SU-DHL-6 (cell line): Measurements from ENCODE around the gene ABCB11.

Experiments used
- H2AFZ ChIP-seq: fragments of 200-600 bp; sonication (generic); 2 replicates; pipeline ENCODE4 v1.6.1; 2014; ENCODE audit warnings: low read depth, mild to moderate bottlenecking, moderate library complexity, mixed read lengths, antibody characterized with exemption, low read length; ENCODE audit not compliant: severe bottlenecking
- H3F3A ChIP-seq: fragments of 200-600 bp; shearing (Covaris generic); 2 replicates; pipeline ENCODE4 v1.6.0; 2016; ENCODE audit warnings: antibody characterized with exemption, mild to moderate bottlenecking; ENCODE audit not compliant: insufficient read depth
- H3K27ac ChIP-seq: fragments of 200-600 bp; sonication (generic); 2 replicates; pipeline ENCODE4 v1.5.1; 2016; ENCODE audit warnings: low read depth, mild to moderate bottlenecking, low read length, moderate library complexity, mixed read lengths
- H3K27me3 ChIP-seq: fragments of 200-600 bp; sonication (generic), shearing (Covaris generic); 2 replicates; pipeline ENCODE4 v1.6.0; 2014; ENCODE audit warnings: mild to moderate bottlenecking, low read length
- H3K36me3 ChIP-seq: fragments of 200-600 bp; sonication (generic); 2 replicates; pipeline ENCODE4 v1.6.1; 2014; ENCODE audit warnings: mild to moderate bottlenecking, low read length, mixed read lengths
- H3K4me2 ChIP-seq: fragments of 300-600, 200-600 bp; shearing (Covaris generic), sonication (generic); 2 replicates; pipeline ENCODE4 v1.6.0; 2014; ENCODE audit warnings: low read length, low read depth, mild to moderate bottlenecking; ENCODE audit not compliant: poor library complexity, severe bottlenecking
- H3K4me3 ChIP-seq: fragments of 200-600 bp; sonication (generic); 2 replicates; pipeline ENCODE4 v1.5.1; 2014; ENCODE audit warnings: antibody characterized with exemption, low read length, mild to moderate bottlenecking, mixed read lengths; ENCODE audit not compliant: insufficient read depth, poor library complexity, severe bottlenecking
- H3K79me2 ChIP-seq: fragments of 200-600 bp; sonication (generic); 2 replicates; pipeline ENCODE4 v1.6.1; 2014; ENCODE audit warnings: mild to moderate bottlenecking, low read length, moderate library complexity; ENCODE audit not compliant: insufficient read depth
- H3K9ac ChIP-seq: fragments of 200-600 bp; sonication (generic); 2 replicates; pipeline ENCODE4 v1.7.0; 2014; ENCODE audit warnings: mild to moderate bottlenecking, low read length
- H3K9me2 ChIP-seq: fragments of 200-600 bp; sonication (generic); replicated peaks from 2 replicates; pipeline ENCODE4 v1.6.1; 2014; ENCODE audit warnings: low read length; ENCODE audit not compliant: insufficient read depth
- H3K9me3 ChIP-seq: fragments of 200-600 bp; sonication (generic); 2 replicates; pipeline ENCODE4 v1.6.1; 2014; ENCODE audit warnings: low read length, mixed read lengths; ENCODE audit not compliant: insufficient read depth
- H4K20me1 ChIP-seq: fragments of 200-600 bp; sonication (generic); 2 replicates; pipeline ENCODE4 v1.6.1; 2014; ENCODE audit warnings: low read depth, mild to moderate bottlenecking, antibody characterized with exemption, low read length, moderate library complexity, mixed read lengths
- EZH2phosphoT487 ChIP-seq: fragments of 200-600 bp; sonication (generic), shearing (Covaris generic); conservative IDR thresholded peaks from 2 replicates; pipeline ENCODE4 v1.6.1; 2018; ENCODE audit warnings: mild to moderate bottlenecking, antibody characterized with exemption, low read length, moderate library complexity, mixed read lengths
- TF ChIP-seq, protein P1 (sequence below): fragments of 200-600 bp; sonication (generic); IDR thresholded peaks from one replicate; pipeline ENCODE4 v1.5.1; 2017; ENCODE audit warnings: antibody characterized with exemption, mild to moderate bottlenecking, low read length, moderate library complexity; ENCODE audit not compliant: insufficient read depth, poor library complexity, severe bottlenecking

ABCB11 gene

DNA sequence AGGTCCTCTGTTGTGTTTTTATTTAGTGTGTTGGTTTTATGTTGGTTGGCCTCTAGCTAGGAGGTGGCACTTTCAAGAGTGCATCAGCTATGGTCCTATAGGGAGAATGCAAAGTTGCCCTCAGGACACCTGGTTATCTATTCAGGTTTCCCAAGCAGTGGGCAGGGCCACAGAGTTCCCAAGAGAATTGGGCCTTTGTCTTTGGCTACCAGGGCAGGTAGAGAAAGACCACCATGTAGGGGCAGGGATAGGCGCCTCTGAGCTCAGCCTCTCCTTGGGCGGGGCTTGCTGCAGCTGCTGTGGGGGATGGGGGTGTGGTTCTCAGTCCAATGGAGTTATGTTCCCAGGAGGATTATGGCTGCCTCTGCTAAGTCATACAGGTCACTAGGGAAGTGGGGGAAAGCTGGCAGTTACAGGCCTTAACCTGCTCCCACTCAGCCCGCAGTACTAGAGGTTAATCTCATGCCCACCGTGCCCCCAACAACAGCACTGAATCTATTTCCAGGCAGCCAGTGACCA, 26.0 kb downstream of the ABCB11 start:
- no peaks in the 10 kb centered on the region for H3K36me3 ChIP-seq
- no peak overlapping the region for H3K9ac ChIP-seq
- no peaks in the 10 kb centered on the region for H3F3A ChIP-seq
- no peak overlapping the region for H2AFZ ChIP-seq
- H4K20me1 ChIP-seq: no peaks in the 10 kb centered on the region
- no peak overlapping the region for H3K4me2 ChIP-seq
- TF ChIP-seq EZH2phosphoT487: no peak
- TF ChIP-seq, protein P1, sequence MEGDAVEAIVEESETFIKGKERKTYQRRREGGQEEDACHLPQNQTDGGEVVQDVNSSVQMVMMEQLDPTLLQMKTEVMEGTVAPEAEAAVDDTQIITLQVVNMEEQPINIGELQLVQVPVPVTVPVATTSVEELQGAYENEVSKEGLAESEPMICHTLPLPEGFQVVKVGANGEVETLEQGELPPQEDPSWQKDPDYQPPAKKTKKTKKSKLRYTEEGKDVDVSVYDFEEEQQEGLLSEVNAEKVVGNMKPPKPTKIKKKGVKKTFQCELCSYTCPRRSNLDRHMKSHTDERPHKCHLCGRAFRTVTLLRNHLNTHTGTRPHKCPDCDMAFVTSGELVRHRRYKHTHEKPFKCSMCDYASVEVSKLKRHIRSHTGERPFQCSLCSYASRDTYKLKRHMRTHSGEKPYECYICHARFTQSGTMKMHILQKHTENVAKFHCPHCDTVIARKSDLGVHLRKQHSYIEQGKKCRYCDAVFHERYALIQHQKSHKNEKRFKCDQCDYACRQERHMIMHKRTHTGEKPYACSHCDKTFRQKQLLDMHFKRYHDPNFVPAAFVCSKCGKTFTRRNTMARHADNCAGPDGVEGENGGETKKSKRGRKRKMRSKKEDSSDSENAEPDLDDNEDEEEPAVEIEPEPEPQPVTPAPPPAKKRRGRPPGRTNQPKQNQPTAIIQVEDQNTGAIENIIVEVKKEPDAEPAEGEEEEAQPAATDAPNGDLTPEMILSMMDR: no peak
- H3K27me3 ChIP-seq: no peaks in the 10 kb centered on the region
- no peaks in the 10 kb centered on the region for H3K9me2 ChIP-seq
- H3K9me3 ChIP-seq: no peaks in the 10 kb centered on the region
- H3K79me2 ChIP-seq: no peaks in the 10 kb centered on the region
- no peak overlapping the region for H3K4me3 ChIP-seq
- no peak overlapping the region for H3K27ac ChIP-seq

DNA sequence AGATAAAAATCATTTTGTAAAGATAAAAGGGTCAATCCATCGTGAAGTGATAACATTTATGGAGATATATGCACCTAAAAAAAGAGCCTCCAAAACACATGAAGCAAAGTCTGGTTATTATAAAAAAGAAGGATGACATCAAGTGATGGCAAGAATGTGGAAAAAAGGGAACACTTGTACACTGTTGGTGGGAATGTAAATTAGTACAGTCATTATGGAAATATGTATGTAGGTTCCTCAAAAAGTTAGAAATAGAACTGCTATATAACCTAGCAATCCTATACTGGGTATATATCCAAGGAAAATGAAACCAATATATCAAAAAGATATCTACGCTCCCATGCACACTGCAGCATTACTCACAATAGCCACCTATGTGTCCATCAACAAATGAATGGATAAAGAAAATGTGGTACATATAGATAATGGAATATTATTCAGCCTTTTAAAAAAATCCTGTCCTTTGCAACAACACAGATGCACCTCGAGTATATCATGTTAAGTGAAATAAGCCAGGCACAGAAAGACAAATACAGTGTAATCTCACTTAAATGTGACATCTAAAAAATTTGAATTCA, 28.9 kb downstream of the ABCB11 start:
- H3K9me2 ChIP-seq: no peaks in the 10 kb centered on the region
- no peak overlapping the region for H3K27ac ChIP-seq
- no peaks in the 10 kb centered on the region for H4K20me1 ChIP-seq
- H3K4me2 ChIP-seq: no peak overlapping the region
- no peaks in the 10 kb centered on the region for H3K27me3 ChIP-seq
- H3K4me3 ChIP-seq: no peak overlapping the region
- no peak for TF ChIP-seq EZH2phosphoT487
- TF ChIP-seq, protein P1: no peak
- H3F3A ChIP-seq: no peaks in the 10 kb centered on the region
- no peak overlapping the region for H2AFZ ChIP-seq
- no peak overlapping the region for H3K9ac ChIP-seq
- no peaks in the 10 kb centered on the region for H3K79me2 ChIP-seq
- H3K36me3 ChIP-seq: no peaks in the 10 kb centered on the region
- no peaks in the 10 kb centered on the region for H3K9me3 ChIP-seq

DNA sequence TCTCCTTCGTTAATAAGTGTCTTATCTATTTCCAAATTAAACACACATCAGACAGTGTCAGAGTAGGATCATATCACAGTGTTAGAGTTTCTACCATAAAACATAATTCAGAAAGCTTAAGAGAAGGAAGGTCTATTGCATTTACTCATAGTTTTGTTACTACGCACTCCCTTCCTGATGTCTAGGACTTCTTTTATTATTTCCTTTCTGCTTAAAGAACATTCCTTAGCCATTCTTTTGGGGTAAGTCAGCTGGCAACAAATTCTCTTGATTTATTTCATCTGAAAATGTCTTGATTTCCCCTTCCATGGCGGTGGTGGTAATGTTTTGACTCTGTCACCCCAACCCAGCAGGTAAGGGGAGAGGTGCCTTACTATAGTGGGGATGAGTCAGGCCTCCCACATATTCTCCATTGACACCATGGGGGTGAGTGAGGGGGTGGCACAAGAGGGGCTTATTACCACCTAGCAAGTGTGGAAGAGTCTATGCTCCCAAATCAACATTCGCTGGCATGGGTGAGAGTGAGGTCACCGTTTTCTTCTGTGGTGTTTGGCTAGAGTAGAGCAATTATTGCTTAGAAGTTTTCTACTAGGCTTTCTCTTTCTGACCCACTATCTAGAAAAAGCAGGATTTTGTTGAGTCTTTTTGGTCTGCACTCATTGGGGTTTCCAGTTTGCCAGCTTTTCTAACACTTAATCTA, 29.9 kb downstream of the ABCB11 start:
- Histone ChIP-seq H3K27ac (no peak overlapping the region), H4K20me1 (no peaks in the 10 kb centered on the region), H3K9ac (no peak overlapping the region), H3K4me2 (no peak overlapping the region), H2AFZ (no peak overlapping the region), H3K4me3 (no peak overlapping the region), H3F3A (no peaks in the 10 kb centered on the region), H3K79me2 (no peaks in the 10 kb centered on the region), H3K27me3 (no peaks in the 10 kb centered on the region), H3K9me3 (no peaks in the 10 kb centered on the region), H3K9me2 (no peaks in the 10 kb centered on the region), H3K36me3 (no peaks in the 10 kb centered on the region)
- no peak for TF ChIP-seq EZH2phosphoT487
- TF ChIP-seq, protein P1: no peak
